Transverse colon (tissue), 4 donors: ENCODE results near the gene RNF141. TPM values are rescaled to one million over a fixed set of nuclear protein-coding genes. Genes with fewer than 3 reads are reported as not detected.

Source experiments
- DNase-seq: peaks from one replicate; pipeline ENCODE4 v3.0.0-alpha.2; 2019
- H3K27ac ChIP-seq, 4 donors: fragments of 200-600 bp; sonication (generic); 2 replicates each; pipeline ENCODE4 v1.5.1; 2016 to 2018; ENCODE audit warnings: inconsistent platforms in 4 of 4
- H3K27me3 ChIP-seq: fragments of 200-600 bp; sonication (generic); 2 replicates; pipeline ENCODE4 v1.5.1; 2017; ENCODE audit warnings: inconsistent platforms
- H3K36me3 ChIP-seq, 4 donors: fragments of 200-600 bp; sonication (generic); 2 replicates each; pipeline ENCODE4 v1.5.1; 2017 to 2019; ENCODE audit warnings: inconsistent platforms in 4 of 4
- H3K4me1 ChIP-seq, 4 donors: fragments of 200-600 bp; sonication (generic); 2 replicates each; pipeline ENCODE4 v1.5.1; 2017 to 2020; ENCODE audit warnings: inconsistent platforms in 4 of 4
- H3K4me3 ChIP-seq, 4 donors: fragments of 200-600 bp; sonication (generic); 1 replicate in 1 of 4; 2 replicates in 3 of 4; pipeline versions ENCODE4 v1.5.1 to v1.6.1; 2017 to 2019; ENCODE audit warnings: inconsistent platforms in 4 of 4
- H3K9me3 ChIP-seq, 2 donors: fragments of 200-600 bp; sonication (generic); 2 replicates each; pipeline ENCODE4 v1.5.1; 2017 to 2019; ENCODE audit warnings: inconsistent platforms in 2 of 2
- CTCF ChIP-seq, 5 experiments: fragments of 200-600 bp in 3 of 5; fragments of 450-650 bp in 2 of 5; sonication (generic) in 3 of 5; IDR thresholded peaks; 1 replicate in 2 of 5; 2 replicates in 3 of 5; pipeline ENCODE4 v1.5.1; 2016 to 2017; ENCODE audit warnings: antibody characterized with exemption in 5 of 5, inconsistent platforms in 3 of 5, mild to moderate bottlenecking in 2 of 5, moderate library complexity in 1 of 5
- EP300 ChIP-seq: sonication (generic); formaldehyde crosslinking; IDR thresholded peaks from one replicate; pipeline ENCODE4 v1.6.1; 2017; ENCODE audit warnings: antibody characterized with exemption, low read depth
- POLR2A ChIP-seq: fragments of 450-650 bp; IDR thresholded peaks from one replicate; pipeline ENCODE4 v1.6.1; 2016; ENCODE audit warnings: antibody characterized with exemption, mild to moderate bottlenecking, moderate library complexity
- POLR2AphosphoS5 ChIP-seq, 3 donors: sonication (generic); formaldehyde crosslinking; IDR thresholded peaks; one replicate each; pipeline ENCODE4 v1.6.1; 2016; ENCODE audit warnings: antibody characterized with exemption in 3 of 3
- WGBS, 2 donors: methylation state at CpG; one replicate each; pipeline ENCODE4 v1.1.5; 2018; ENCODE audit warnings: low coverage in 1 of 2; 5-methylcytosine and 5-hydroxymethylcytosine counted together
- in situ Hi-C, 4 donors: fragments of 200-750 bp; cut with MboI; loops; one replicate each; pipeline versions ENCODE4 v1.15.0 to v1.15.1; 2017; ENCODE audit warnings: low sequenced_read_pairs in 3 of 4, low pct_ligation_motif_present in 1 of 4, low pct_unique_long_range_greater_than_20kb in 1 of 4
- intact Hi-C: fragments of 100-400 bp; cut with DNase I; formaldehyde crosslinking; loops from one replicate; pipeline ENCODE4 v1.15.1; 2023; ENCODE audit warnings: low total_unique reads
- total RNA-seq, 4 donors: library from RNA; depleted of rRNA; stranded (reverse); fragments of >200 nt; gene quantifications; one replicate each; pipeline ENCODE4 v1.1.0, GENCODE V29; 2016

Gene RNF141
- total RNA-seq, 4 donors from 2014 or later, result 13.1 to 31.4 (median 22.3) TPM

GRCh38 chr11:10561043-10561818 is 20.2 kb upstream of the RNF141 start:
- Histone ChIP-seq H3K4me3 (no peak overlapping the region), H3K4me1 (peaks cover 0 to 3% (median 0%) of the 10 kb centered on the region in 4 donors), H3K27ac (no peak overlapping the region), H3K9me3 (no peaks in the 10 kb centered on the region), H3K27me3 (no peaks in the 10 kb centered on the region), H3K36me3 (no peaks in the 10 kb centered on the region)
- WGBS, 2 donors, result 57 to 61% methylated on average over 3 of the region's 3 CpGs
- intact Hi-C loops (no loop called here), in situ Hi-C loops (loop anchor here in 1 of 4 donors (25.0 kb wide), 1 partner anchor 176 kb away; no protein-coding TSS in a partner anchor)
- DNase-seq, result no peak
- TF ChIP-seq POLR2A (no peak), CTCF (IDR thresholded peaks at IDR 0.05) (no peak), POLR2AphosphoS5 (IDR thresholded peaks at IDR 0.05) (no peak), EP300 (no peak)

- no peak overlapping the region for H3K27ac ChIP-seq
- in situ Hi-C loops, result loop anchor here in 1 of 4 donors (25.0 kb wide), 1 partner anchor 179 kb away; no protein-coding TSS in a partner anchor
- DNase-seq, result no peak
Measured at GRCh38 chr11:10558288-10558687, 17.3 kb upstream of the RNF141 start.

GRCh38 chr11:10556590-10556989 is 15.6 kb upstream of the RNF141 start:
- DNase-seq, result no peak
- Histone ChIP-seq H3K27me3 (no peaks in the 10 kb centered on the region), H3K27ac (no peak overlapping the region), H3K4me1 (peaks cover 0 to 3% (median 0%) of the 10 kb centered on the region in 4 donors), H3K9me3 (no peaks in the 10 kb centered on the region), H3K36me3 (no peaks in the 10 kb centered on the region), H3K4me3 (no peak overlapping the region)
- in situ Hi-C loops (loop anchor here in 1 of 4 donors (25.0 kb wide), 1 partner anchor 181 kb away; no protein-coding TSS in a partner anchor), intact Hi-C loops (no loop called here)
- TF ChIP-seq CTCF (IDR thresholded peaks at IDR 0.05) (no peak), POLR2AphosphoS5 (IDR thresholded peaks at IDR 0.05) (no peak), POLR2A (no peak), EP300 (no peak)
- 29% methylated on average over 1 of the region's 1 CpG; no CpG with 5 or more reads in 1 of the 2 donors for WGBS, 2 donors

More at GRCh38 chr11:10558288-10558687, 17.3 kb upstream of the RNF141 start:
- intact Hi-C loops, result no loop called here
- Histone ChIP-seq H3K4me3 (no peak overlapping the region), H3K9me3 (no peaks in the 10 kb centered on the region), H3K36me3 (no peaks in the 10 kb centered on the region), H3K27me3 (no peaks in the 10 kb centered on the region), H3K4me1 (peaks cover 0 to 3% (median 0%) of the 10 kb centered on the region in 4 donors)
- WGBS, 2 donors, result 50 to 84% methylated on average over 1 to 3 of the region's 3 CpGs
- TF ChIP-seq EP300, result no peak
- no peak for TF ChIP-seq POLR2AphosphoS5 (IDR thresholded peaks at IDR 0.05)
- TF ChIP-seq CTCF (IDR thresholded peaks at IDR 0.05), result no peak

GRCh38 chr11:10551845-10552352 is 10.9 kb upstream of the RNF141 start:
- DNase-seq, result no peak
- H3K9me3 ChIP-seq, result no peaks in the 10 kb centered on the region
- in situ Hi-C loops (loop anchor here in 1 of 4 donors (25.0 kb wide), 1 partner anchor 185 kb away; no protein-coding TSS in a partner anchor), intact Hi-C loops (no loop called here)
- 93 to 100% methylated on average over 1 to 3 of the region's 3 CpGs for WGBS, 2 donors
- H3K27ac ChIP-seq, result no peak overlapping the region
- no peaks in the 10 kb centered on the region for H3K4me1 ChIP-seq
- no peaks in the 10 kb centered on the region for H3K27me3 ChIP-seq
- no peak for TF ChIP-seq EP300
- no peaks in the 10 kb centered on the region for H3K36me3 ChIP-seq
- no peak overlapping the region for H3K4me3 ChIP-seq
